ENCODE measurements around the gene BCL2L13. TPM values are rescaled to one million over a fixed set of nuclear protein-coding genes. Genes with fewer than 3 reads are reported as not detected.

BCL2L13 gene
- polyA plus RNA-seq, 1 donor (not counting 4 experiments of a cell fraction or from before 2014, with no cell fraction given) = 51.0 TPM

GRCh38 chr22:17664414-17665055, 26.0 kb downstream of the BCL2L13 start:
- no peak for FAIRE-seq
- no peak overlapping the region for H3K27ac ChIP-seq (ENCODE audit: control insufficient read depth, insufficient read depth, low read length)
- peaks cover 7 to 19% of the 10 kb centered on the region in 2 experiments for H3K36me3 ChIP-seq (ENCODE audit: control insufficient read depth in 2 of 2, extremely low read depth in 1 of 2, insufficient read depth in 2 of 2, low read length in 2 of 2)

GRCh38 chr22:17665248-17665647, 26.7 kb downstream of the BCL2L13 start:
- dilution Hi-C loops (cut with MboI; ENCODE audit: extremely low pct_ligation_motif_present, low sequenced_read_pairs) = no loop called here
- Histone ChIP-seq H2AFZ (ENCODE audit: control insufficient read depth, low read length) (no peak overlapping the region), H3K4me2 (ENCODE audit: control insufficient read depth, extremely low read depth, insufficient read depth, low read depth, low read length) (no peak overlapping the region), H3K4me3 (ENCODE audit: control insufficient read depth in 2 of 3, extremely low read depth in 1 of 3, insufficient read depth in 2 of 3, low read depth in 1 of 3, low read length in 3 of 3) (no peak overlapping the region), H4K20me1 (ENCODE audit: control insufficient read depth, extremely low read depth, insufficient read depth, low read length) (no peaks in the 10 kb centered on the region), H3K27me3 (ENCODE audit: control insufficient read depth, extremely low read depth, insufficient read depth, low read length) (no peaks in the 10 kb centered on the region), H3K9me3 (ENCODE audit: control insufficient read depth, low read depth, low read length) (no peaks in the 10 kb centered on the region), H3K9me1 (ENCODE audit: control insufficient read depth, extremely low read depth, insufficient read depth, low read length) (no peaks in the 10 kb centered on the region), H3K79me2 (ENCODE audit: control insufficient read depth, insufficient read depth, low read length) (peaks cover 20% of the 10 kb centered on the region), H3K36me3 (ENCODE audit: control insufficient read depth in 2 of 2, extremely low read depth in 1 of 2, insufficient read depth in 2 of 2, low read length in 2 of 2) (peaks cover 7 to 16% of the 10 kb centered on the region in 2 experiments), H3K27ac (ENCODE audit: control insufficient read depth, insufficient read depth, low read length) (no peak overlapping the region), H3K4me1 (ENCODE audit: control insufficient read depth, extremely low read depth, insufficient read depth, low read length) (no peaks in the 10 kb centered on the region), H3K9ac (ENCODE audit: control insufficient read depth, extremely low read depth, insufficient read depth, low read length) (no peak overlapping the region)
- no peak for FAIRE-seq
- TF ChIP-seq CTCF (optimal IDR thresholded peaks at IDR 0.05 in 1 of 3, IDR thresholded peaks at IDR 0.05 in 1 of 3, conservative IDR thresholded peaks at IDR 0.05 in 1 of 3; ENCODE audit: extremely low read depth in 1 of 3, insufficient read depth in 2 of 3, low read length in 3 of 3) (no peak), EZH2 (IDR thresholded peaks at IDR 0.05; ENCODE audit: low read length) (no peak)
- no peak for DNase-seq (ENCODE audit: low read depth, low spot score)

More at GRCh38 chr22:17664414-17665055, 26.0 kb downstream of the BCL2L13 start:
- Histone ChIP-seq H3K9me3 (ENCODE audit: control insufficient read depth, low read depth, low read length) (no peaks in the 10 kb centered on the region), H3K27me3 (ENCODE audit: control insufficient read depth, extremely low read depth, insufficient read depth, low read length) (no peaks in the 10 kb centered on the region), H3K4me2 (ENCODE audit: control insufficient read depth, extremely low read depth, insufficient read depth, low read depth, low read length) (no peak overlapping the region), H3K9me1 (ENCODE audit: control insufficient read depth, extremely low read depth, insufficient read depth, low read length) (no peaks in the 10 kb centered on the region), H4K20me1 (ENCODE audit: control insufficient read depth, extremely low read depth, insufficient read depth, low read length) (no peaks in the 10 kb centered on the region), H2AFZ (ENCODE audit: control insufficient read depth, low read length) (no peak overlapping the region), H3K79me2 (ENCODE audit: control insufficient read depth, insufficient read depth, low read length) (peaks cover 18% of the 10 kb centered on the region), H3K9ac (ENCODE audit: control insufficient read depth, extremely low read depth, insufficient read depth, low read length) (no peak overlapping the region), H3K4me3 (ENCODE audit: control insufficient read depth in 2 of 3, extremely low read depth in 1 of 3, insufficient read depth in 2 of 3, low read depth in 1 of 3, low read length in 3 of 3) (no peak overlapping the region), H3K4me1 (ENCODE audit: control insufficient read depth, extremely low read depth, insufficient read depth, low read length) (no peaks in the 10 kb centered on the region)
- TF ChIP-seq EZH2 (IDR thresholded peaks at IDR 0.05; ENCODE audit: low read length) = no peak
- TF ChIP-seq CTCF (optimal IDR thresholded peaks at IDR 0.05 in 1 of 3, IDR thresholded peaks at IDR 0.05 in 1 of 3, conservative IDR thresholded peaks at IDR 0.05 in 1 of 3; ENCODE audit: extremely low read depth in 1 of 3, insufficient read depth in 2 of 3, low read length in 3 of 3) = no peak
- no peak for DNase-seq (ENCODE audit: low read depth, low spot score)
- dilution Hi-C loops (cut with MboI; ENCODE audit: extremely low pct_ligation_motif_present, low sequenced_read_pairs) = no loop called here
